Vagina (tissue), 2 donors: Measurements from ENCODE around the gene LRSAM1. TPM values are rescaled to one million over a fixed set of nuclear protein-coding genes. Genes with fewer than 3 reads are reported as not detected.

Experiments
- DNase-seq, 2 donors: peaks; one replicate each; pipeline ENCODE4 v3.0.0-alpha.2; 2017; ENCODE audit errors: extremely low spot score in 2 of 2
- H3K27ac ChIP-seq: fragments of 200-600 bp; sonication (generic); one replicate; pipeline ENCODE4 v1.5.1; 2019
- H3K27me3 ChIP-seq: fragments of 200-600 bp; sonication (generic); one replicate; pipeline ENCODE4 v1.5.1; 2019
- H3K36me3 ChIP-seq, 2 donors: fragments of 200-600 bp; sonication (generic); one replicate each; pipeline ENCODE4 v1.5.1; 2017 to 2019
- H3K4me1 ChIP-seq: fragments of 200-600 bp; sonication (generic); one replicate; pipeline ENCODE4 v1.5.1; 2019
- H3K4me3 ChIP-seq, 2 donors: fragments of 200-600 bp; sonication (generic); 1 replicate in 1 of 2; 2 replicates in 1 of 2; pipeline ENCODE4 v1.5.1; 2016 to 2019
- H3K9me3 ChIP-seq: fragments of 200-600 bp; sonication (generic); one replicate; pipeline ENCODE4 v1.5.1; 2019
- POLR2A ChIP-seq, 2 donors: fragments of 450-650 bp; IDR thresholded peaks; one replicate each; pipeline ENCODE4 v1.6.1; 2017; ENCODE audit warnings: antibody characterized with exemption in 2 of 2, mild to moderate bottlenecking in 2 of 2, moderate library complexity in 2 of 2
- POLR2AphosphoS5 ChIP-seq, 2 donors: sonication (generic); formaldehyde crosslinking; IDR thresholded peaks; one replicate each; pipeline ENCODE4 v1.9.0; 2017; ENCODE audit warnings: antibody characterized with exemption in 2 of 2, mild to moderate bottlenecking in 2 of 2, low read depth in 1 of 2; ENCODE audit not compliant: insufficient read depth in 1 of 2
- intact Hi-C: fragments of 100-400 bp; cut with DNase I; formaldehyde crosslinking; loops from one replicate; pipeline ENCODE4 v1.15.1; 2023
- total RNA-seq: library from RNA; depleted of rRNA; stranded (reverse); fragments of >200 nt; gene quantifications from one replicate; pipeline ENCODE4 v1.2.3, GENCODE V29; 2016
- TF ChIP-seq, protein P1 (sequence below), 3 experiments: fragments of 450-650 bp in 2 of 3; fragments of 200-600 bp in 1 of 3; sonication (generic) in 1 of 3; IDR thresholded peaks; one replicate each; pipeline ENCODE4 v1.5.1; 2017 to 2019; ENCODE audit warnings: antibody characterized with exemption in 3 of 3, mild to moderate bottlenecking in 2 of 3, moderate library complexity in 2 of 3

LRSAM1 gene
- total RNA-seq, 1 donor from 2014 or later = 30.0 TPM

DNA sequence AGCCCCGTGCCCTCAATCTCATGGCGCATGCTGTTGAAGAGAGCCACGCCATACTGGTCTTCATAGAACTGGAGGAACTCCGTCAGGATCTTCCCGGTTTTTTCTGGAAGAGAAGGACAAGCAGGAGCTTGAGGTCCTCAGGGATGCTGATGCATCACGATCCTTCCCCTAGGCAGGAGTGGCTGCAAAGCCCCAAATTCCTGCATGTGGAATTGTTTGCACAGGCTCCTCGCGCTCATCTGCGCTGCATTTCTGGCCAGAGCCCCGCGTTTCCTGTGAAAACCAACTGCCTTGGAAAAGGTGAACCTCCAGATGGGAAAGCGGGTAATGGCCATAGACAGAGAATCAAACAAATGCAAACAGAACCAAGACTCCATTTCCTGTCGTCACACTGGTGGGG lies 80.4 kb downstream of the LRSAM1 start:
- intact Hi-C loops = no loop called here

DNA sequence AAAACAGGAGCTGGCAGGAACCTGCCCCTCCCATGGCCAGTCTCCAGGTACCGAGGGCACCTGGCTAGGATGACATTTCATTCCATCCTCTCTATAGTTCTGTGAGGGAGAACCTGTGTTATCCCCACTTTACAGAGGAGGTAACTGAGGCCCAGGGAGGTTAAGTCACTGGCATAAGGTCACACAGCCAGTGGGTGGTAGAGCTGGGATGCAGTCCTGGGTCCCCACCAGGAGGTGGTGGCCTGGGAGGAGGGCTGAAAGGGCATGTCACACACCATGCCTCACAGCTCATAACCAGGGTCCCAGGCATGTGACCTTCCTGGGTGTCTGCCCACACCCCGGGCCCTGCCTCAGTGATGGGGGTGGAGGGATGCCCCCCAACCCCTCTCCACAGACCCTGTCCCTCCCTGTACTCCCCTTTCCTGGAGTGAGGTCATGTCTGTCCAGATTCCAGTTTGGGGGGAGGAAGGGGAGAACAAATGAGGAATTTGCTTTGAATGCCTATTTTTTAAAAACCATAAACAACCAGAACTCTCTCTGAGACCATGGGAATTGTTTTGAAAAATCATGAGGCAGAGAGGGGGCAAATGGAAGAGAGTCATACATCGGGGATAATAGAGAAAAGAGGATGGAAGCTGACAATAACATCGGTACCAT lies 83.1 kb downstream of the LRSAM1 start:
- no peak for DNase-seq
- Histone ChIP-seq H3K4me1 (peaks cover 65% of the 10 kb centered on the region), H3K27me3 (no peaks in the 10 kb centered on the region), H3K9me3 (no peaks in the 10 kb centered on the region), H3K27ac (peak overlapping the region; percentile 95), H3K36me3 (no peaks in the 10 kb centered on the region), H3K4me3 (no peak overlapping the region)
- TF ChIP-seq, protein P1, sequence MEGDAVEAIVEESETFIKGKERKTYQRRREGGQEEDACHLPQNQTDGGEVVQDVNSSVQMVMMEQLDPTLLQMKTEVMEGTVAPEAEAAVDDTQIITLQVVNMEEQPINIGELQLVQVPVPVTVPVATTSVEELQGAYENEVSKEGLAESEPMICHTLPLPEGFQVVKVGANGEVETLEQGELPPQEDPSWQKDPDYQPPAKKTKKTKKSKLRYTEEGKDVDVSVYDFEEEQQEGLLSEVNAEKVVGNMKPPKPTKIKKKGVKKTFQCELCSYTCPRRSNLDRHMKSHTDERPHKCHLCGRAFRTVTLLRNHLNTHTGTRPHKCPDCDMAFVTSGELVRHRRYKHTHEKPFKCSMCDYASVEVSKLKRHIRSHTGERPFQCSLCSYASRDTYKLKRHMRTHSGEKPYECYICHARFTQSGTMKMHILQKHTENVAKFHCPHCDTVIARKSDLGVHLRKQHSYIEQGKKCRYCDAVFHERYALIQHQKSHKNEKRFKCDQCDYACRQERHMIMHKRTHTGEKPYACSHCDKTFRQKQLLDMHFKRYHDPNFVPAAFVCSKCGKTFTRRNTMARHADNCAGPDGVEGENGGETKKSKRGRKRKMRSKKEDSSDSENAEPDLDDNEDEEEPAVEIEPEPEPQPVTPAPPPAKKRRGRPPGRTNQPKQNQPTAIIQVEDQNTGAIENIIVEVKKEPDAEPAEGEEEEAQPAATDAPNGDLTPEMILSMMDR (IDR thresholded peaks at IDR 0.05) = no peak
- no peak for TF ChIP-seq POLR2AphosphoS5 (IDR thresholded peaks at IDR 0.05; ENCODE audit: insufficient read depth in 1 of 2, low read depth in 1 of 2)
- TF ChIP-seq POLR2A (IDR thresholded peaks at IDR 0.05) = no peak
- intact Hi-C loops = no loop called here

More for the DNA sequence above, 80.4 kb downstream of the LRSAM1 start:
- DNase-seq = no peak
- peaks cover 0 to 15% of the 10 kb centered on the region in 2 donors for H3K36me3 ChIP-seq
- peaks cover 51% of the 10 kb centered on the region for H3K4me1 ChIP-seq
- TF ChIP-seq, protein P1 (IDR thresholded peaks at IDR 0.05) = no peak
- TF ChIP-seq POLR2AphosphoS5 (IDR thresholded peaks at IDR 0.05; ENCODE audit: insufficient read depth in 1 of 2, low read depth in 1 of 2) (no peak), POLR2A (IDR thresholded peaks at IDR 0.05) (no peak)
- H3K4me3 ChIP-seq = no peak overlapping the region
- no peaks in the 10 kb centered on the region for H3K27me3 ChIP-seq
- no peak overlapping the region for H3K27ac ChIP-seq
- no peaks in the 10 kb centered on the region for H3K9me3 ChIP-seq

DNA sequence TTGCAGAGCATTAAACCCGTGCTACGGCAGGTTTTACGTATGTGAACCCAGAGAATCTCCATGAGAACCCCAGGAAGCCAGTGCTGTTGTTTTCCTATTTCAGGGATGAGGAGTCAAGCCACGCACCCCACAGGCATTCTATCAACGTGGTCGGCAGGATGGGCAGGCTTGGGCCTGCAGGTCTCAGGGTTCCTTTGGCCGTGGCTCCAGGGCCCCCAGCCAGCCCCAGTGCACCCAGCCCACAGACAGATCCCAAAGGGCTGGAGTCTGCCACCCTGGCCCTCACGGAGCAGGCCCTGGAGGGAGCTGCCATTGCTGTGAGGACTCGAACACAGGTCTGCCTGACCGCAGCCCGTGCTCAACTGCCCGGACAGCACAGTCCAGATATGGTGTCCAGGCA lies 83.6 kb downstream of the LRSAM1 start:
- no peak for DNase-seq
- no peaks in the 10 kb centered on the region for H3K9me3 ChIP-seq
- no peaks in the 10 kb centered on the region for H3K27me3 ChIP-seq
- intact Hi-C loops = no loop called here
- H3K27ac ChIP-seq = peak overlapping the region; percentile 95
- H3K4me3 ChIP-seq = no peak overlapping the region
- H3K36me3 ChIP-seq = no peaks in the 10 kb centered on the region
- TF ChIP-seq POLR2AphosphoS5 (IDR thresholded peaks at IDR 0.05; ENCODE audit: insufficient read depth in 1 of 2, low read depth in 1 of 2) (no peak), POLR2A (IDR thresholded peaks at IDR 0.05) (no peak)
- TF ChIP-seq, protein P1 (IDR thresholded peaks at IDR 0.05) = no peak
- H3K4me1 ChIP-seq = peaks cover 68% of the 10 kb centered on the region

DNA sequence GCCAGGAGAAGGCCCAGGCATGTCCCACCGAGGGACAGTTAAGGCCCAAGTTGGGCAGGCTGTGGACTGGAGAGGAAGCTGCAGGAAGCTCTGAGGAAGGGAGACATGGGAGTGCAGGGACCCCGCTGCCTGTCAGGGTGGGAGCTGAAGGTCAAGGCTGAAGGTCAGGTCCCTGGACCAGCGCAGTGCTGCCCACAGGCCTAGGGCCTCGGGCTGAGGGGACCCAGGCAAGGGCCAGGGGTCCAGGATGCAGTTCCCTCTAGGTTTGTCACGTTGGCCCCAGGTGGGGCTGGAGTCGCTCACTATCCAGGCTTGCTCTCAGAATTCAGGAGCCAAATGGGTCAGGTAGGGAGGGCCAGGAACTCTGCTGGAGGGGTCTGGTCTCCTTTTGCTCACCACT lies 84.1 kb downstream of the LRSAM1 start:
- no peaks in the 10 kb centered on the region for H3K9me3 ChIP-seq
- H3K4me3 ChIP-seq = no peak overlapping the region
- TF ChIP-seq POLR2AphosphoS5 (IDR thresholded peaks at IDR 0.05; ENCODE audit: insufficient read depth in 1 of 2, low read depth in 1 of 2) = no peak
- no peak for TF ChIP-seq POLR2A (IDR thresholded peaks at IDR 0.05)
- TF ChIP-seq, protein P1 (IDR thresholded peaks at IDR 0.05) = no peak
- H3K27ac ChIP-seq = peak overlapping the region; percentile 95
- intact Hi-C loops = no loop called here
- no peaks in the 10 kb centered on the region for H3K27me3 ChIP-seq
- H3K36me3 ChIP-seq = no peaks in the 10 kb centered on the region
- DNase-seq = no peak
- peaks cover 68% of the 10 kb centered on the region for H3K4me1 ChIP-seq

DNA sequence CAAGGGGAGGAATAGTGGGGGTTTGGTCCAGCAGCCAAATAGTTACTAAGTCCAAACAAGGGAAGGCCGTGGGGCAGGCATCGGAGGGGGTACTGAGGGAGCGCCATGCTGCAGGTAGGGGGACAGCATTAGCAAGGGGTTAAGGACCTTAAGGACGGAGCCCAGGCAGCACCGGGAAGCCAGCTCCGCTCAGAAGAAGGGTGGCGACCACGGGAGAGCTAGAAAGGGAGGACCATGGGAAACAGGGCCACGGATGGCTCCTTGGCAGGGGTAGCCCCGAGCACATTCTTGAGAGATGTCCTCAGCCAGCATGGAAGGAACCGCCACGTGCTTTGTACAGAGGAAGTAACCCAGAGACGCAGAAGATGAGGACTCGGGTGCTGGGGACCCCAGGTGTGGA lies 84.5 kb downstream of the LRSAM1 start:
- Histone ChIP-seq H3K4me1 (peaks cover 69% of the 10 kb centered on the region), H3K4me3 (no peak overlapping the region), H3K9me3 (no peaks in the 10 kb centered on the region), H3K27ac (peak overlapping the region; percentile 95), H3K27me3 (no peaks in the 10 kb centered on the region), H3K36me3 (no peaks in the 10 kb centered on the region)
- TF ChIP-seq, protein P1 (IDR thresholded peaks at IDR 0.05) = no peak
- TF ChIP-seq POLR2AphosphoS5 (IDR thresholded peaks at IDR 0.05; ENCODE audit: insufficient read depth in 1 of 2, low read depth in 1 of 2) = peak in 1 of 2 donors; percentile 27
- TF ChIP-seq POLR2A (IDR thresholded peaks at IDR 0.05) = no peak
- intact Hi-C loops = no loop called here
- no peak for DNase-seq
